HL-60 (cell line): ENCODE data around the gene EHF.

Experiments used
- DNase-seq, 2 experiments: peaks; one replicate each; pipeline ENCODE4 v3.0.0-alpha.2; 2010 to 2020; ENCODE audit warnings: low read depth in 1 of 2, low spot score in 1 of 2
- H3K27ac ChIP-seq: fragments of 250-450 bp; sonication (Bioruptor Pico); replicated peaks from 2 replicates; pipeline ENCODE4 v1.5.1; 2020; ENCODE audit warnings: mild to moderate bottlenecking, moderate library complexity
- H3K27me3 ChIP-seq: fragments of 250-450 bp; sonication (Bioruptor Pico); 2 replicates; pipeline ENCODE4 v1.5.1; 2021; ENCODE audit warnings: mild to moderate bottlenecking, moderate library complexity; ENCODE audit not compliant: insufficient read depth, poor library complexity, severe bottlenecking
- H3K4me3 ChIP-seq: replicated peaks from 2 replicates; pipeline ENCODE4 v1.5.1; 2011; ENCODE audit warnings: mild to moderate bottlenecking, control low read depth, low read length; ENCODE audit not compliant: insufficient read depth
- GABPA ChIP-seq: IDR thresholded peaks from 2 replicates; pipeline ENCODE4 v1.6.1; 2012; ENCODE audit warnings: low read depth
- POLR2AphosphoS5 ChIP-seq: IDR thresholded peaks from 2 replicates; pipeline ENCODE4 v1.6.1; 2012; ENCODE audit warnings: low read depth
- SPI1 ChIP-seq: IDR thresholded peaks from 2 replicates; pipeline ENCODE4 v1.6.1; 2012; ENCODE audit warnings: low read depth, mild to moderate bottlenecking, borderline replicate concordance
- TF ChIP-seq, protein P1 (sequence below): IDR thresholded peaks from 2 replicates; pipeline ENCODE4 v1.6.1; 2012; ENCODE audit warnings: low read depth; ENCODE audit not compliant: insufficient replicate concordance
- TF ChIP-seq, protein P2 (sequence below): IDR thresholded peaks from one replicate; pipeline ENCODE4 v1.5.1; 2011; ENCODE audit warnings: low read length, control low read depth, inconsistent platforms; ENCODE audit not compliant: insufficient read depth

The EHF gene

DNA sequence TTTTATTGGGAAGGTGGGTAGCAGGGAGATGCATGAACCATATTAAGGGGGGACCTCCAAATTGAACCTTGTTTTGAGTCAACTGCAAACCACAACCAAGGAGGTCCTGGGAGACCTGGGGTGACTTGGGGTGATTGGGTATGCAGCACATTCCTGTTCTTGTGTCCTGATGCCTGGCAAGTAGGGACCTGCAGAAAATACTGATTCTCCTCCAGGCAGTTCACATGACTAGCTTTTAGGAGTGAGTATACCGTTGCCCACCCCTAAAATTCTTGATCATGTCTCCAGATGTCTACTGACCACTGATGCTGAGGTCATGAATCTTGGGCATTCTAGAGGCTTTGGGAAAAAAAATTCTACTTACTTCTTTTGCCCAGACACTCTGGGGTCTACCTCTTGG lies 6.3 kb downstream of the EHF start:
- no peak overlapping the region for H3K27ac ChIP-seq
- H3K4me3 ChIP-seq, result no peak overlapping the region
- no peak for DNase-seq
- TF ChIP-seq, protein P1, sequence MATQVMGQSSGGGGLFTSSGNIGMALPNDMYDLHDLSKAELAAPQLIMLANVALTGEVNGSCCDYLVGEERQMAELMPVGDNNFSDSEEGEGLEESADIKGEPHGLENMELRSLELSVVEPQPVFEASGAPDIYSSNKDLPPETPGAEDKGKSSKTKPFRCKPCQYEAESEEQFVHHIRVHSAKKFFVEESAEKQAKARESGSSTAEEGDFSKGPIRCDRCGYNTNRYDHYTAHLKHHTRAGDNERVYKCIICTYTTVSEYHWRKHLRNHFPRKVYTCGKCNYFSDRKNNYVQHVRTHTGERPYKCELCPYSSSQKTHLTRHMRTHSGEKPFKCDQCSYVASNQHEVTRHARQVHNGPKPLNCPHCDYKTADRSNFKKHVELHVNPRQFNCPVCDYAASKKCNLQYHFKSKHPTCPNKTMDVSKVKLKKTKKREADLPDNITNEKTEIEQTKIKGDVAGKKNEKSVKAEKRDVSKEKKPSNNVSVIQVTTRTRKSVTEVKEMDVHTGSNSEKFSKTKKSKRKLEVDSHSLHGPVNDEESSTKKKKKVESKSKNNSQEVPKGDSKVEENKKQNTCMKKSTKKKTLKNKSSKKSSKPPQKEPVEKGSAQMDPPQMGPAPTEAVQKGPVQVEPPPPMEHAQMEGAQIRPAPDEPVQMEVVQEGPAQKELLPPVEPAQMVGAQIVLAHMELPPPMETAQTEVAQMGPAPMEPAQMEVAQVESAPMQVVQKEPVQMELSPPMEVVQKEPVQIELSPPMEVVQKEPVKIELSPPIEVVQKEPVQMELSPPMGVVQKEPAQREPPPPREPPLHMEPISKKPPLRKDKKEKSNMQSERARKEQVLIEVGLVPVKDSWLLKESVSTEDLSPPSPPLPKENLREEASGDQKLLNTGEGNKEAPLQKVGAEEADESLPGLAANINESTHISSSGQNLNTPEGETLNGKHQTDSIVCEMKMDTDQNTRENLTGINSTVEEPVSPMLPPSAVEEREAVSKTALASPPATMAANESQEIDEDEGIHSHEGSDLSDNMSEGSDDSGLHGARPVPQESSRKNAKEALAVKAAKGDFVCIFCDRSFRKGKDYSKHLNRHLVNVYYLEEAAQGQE, result no peak
- TF ChIP-seq POLR2AphosphoS5 (no peak), SPI1 (no peak), GABPA (no peak)
- TF ChIP-seq, protein P2, sequence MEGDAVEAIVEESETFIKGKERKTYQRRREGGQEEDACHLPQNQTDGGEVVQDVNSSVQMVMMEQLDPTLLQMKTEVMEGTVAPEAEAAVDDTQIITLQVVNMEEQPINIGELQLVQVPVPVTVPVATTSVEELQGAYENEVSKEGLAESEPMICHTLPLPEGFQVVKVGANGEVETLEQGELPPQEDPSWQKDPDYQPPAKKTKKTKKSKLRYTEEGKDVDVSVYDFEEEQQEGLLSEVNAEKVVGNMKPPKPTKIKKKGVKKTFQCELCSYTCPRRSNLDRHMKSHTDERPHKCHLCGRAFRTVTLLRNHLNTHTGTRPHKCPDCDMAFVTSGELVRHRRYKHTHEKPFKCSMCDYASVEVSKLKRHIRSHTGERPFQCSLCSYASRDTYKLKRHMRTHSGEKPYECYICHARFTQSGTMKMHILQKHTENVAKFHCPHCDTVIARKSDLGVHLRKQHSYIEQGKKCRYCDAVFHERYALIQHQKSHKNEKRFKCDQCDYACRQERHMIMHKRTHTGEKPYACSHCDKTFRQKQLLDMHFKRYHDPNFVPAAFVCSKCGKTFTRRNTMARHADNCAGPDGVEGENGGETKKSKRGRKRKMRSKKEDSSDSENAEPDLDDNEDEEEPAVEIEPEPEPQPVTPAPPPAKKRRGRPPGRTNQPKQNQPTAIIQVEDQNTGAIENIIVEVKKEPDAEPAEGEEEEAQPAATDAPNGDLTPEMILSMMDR, result no peak
- H3K27me3 ChIP-seq, result no peaks in the 10 kb centered on the region

DNA sequence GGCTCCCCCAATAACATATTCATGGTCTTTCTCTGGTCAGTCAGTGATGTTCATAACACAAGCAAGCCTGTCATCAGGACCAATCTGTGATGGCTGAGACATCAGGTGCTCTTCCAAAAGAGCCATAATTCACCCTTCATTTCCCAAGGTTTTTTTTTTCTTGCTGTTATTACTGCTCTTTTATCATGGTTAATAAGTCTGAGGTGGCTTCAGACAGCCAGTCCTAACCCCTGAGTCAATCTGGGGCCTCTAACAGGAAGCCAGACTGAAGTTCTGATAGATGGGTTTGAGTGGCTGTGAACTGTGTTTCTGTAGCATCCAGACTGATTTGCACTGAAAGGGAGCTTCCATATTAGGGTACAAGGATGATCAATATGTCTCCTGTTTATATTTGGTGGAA lies 8.8 kb downstream of the EHF start:
- H3K27me3 ChIP-seq, result no peaks in the 10 kb centered on the region
- H3K4me3 ChIP-seq, result no peak overlapping the region
- no peak overlapping the region for H3K27ac ChIP-seq
- TF ChIP-seq SPI1, result no peak
- TF ChIP-seq, protein P2, result no peak
- TF ChIP-seq GABPA, result no peak
- TF ChIP-seq POLR2AphosphoS5, result no peak
- TF ChIP-seq, protein P1, result no peak
- no peak for DNase-seq

DNA sequence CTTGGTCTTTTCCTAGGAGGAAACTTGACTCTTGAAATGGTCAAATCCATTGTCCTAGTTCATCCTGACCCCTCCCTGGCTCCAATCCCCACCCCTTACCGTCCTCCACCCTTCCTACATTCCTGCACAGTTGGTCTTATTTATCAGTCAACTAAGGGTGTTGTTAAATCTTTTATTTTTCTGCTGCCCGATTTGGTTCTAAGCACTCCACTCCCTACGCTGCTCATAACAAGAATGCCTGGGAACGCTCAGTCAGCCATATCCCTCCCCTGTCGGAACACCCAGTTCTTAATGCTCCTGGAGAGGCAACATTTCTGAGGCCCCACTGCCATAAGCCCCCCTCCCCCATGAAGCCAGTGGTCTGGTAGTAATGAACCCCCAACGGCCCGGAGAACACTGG lies 9.7 kb downstream of the EHF start:
- H3K4me3 ChIP-seq, result no peak overlapping the region
- no peaks in the 10 kb centered on the region for H3K27me3 ChIP-seq
- DNase-seq, result no peak
- TF ChIP-seq GABPA (no peak), POLR2AphosphoS5 (no peak), SPI1 (no peak)
- TF ChIP-seq, protein P1, result no peak
- TF ChIP-seq, protein P2, result no peak
- no peak overlapping the region for H3K27ac ChIP-seq
